ENCODE data around the gene BRD7.
A peak's percentile ranks its signal among the peaks of the same experiment; 100 is the strongest.

BRD7 gene

GRCh38 chr16:50291719-50292565, 76.8 kb downstream of the BRD7 start:
- H2BK5ac ChIP-seq (ENCODE audit: low read length), result no peak overlapping the region
- H2BK15ac ChIP-seq (ENCODE audit: low read length), result peak overlapping the region; percentile 38
- peaks cover 2 to 5% of the 10 kb centered on the region in 2 donors for H3K4me1 ChIP-seq (ENCODE audit: control insufficient read depth in 2 of 2, insufficient read depth in 1 of 2, low read depth in 1 of 2, low read length in 2 of 2)
- WGBS, 2 donors (ENCODE audit: extremely low coverage in 2 of 2, insufficient read length in 2 of 2, insufficient replicate concordance in 1 of 2), result no CpG with 5 or more reads among the region's 26 CpGs
- H3K79me1 ChIP-seq (ENCODE audit: low read depth, low read length), result peaks cover 1% of the 10 kb centered on the region
- H3K4me2 ChIP-seq (ENCODE audit: insufficient read depth, low read length, poor library complexity, severe bottlenecking), result no peak overlapping the region
- no peak overlapping the region for H3K4ac ChIP-seq (ENCODE audit: low read length)
- peak overlapping the region; percentile 43 for H4K8ac ChIP-seq (ENCODE audit: low read depth, low read length)
- no peak overlapping the region for H2AFZ ChIP-seq (ENCODE audit: low read length)
- peak overlapping the region; percentile 64 for H3K18ac ChIP-seq (ENCODE audit: low read length)
- no peaks in the 10 kb centered on the region for H3K9me3 ChIP-seq (replicated peaks in 1 of 2; ENCODE audit: control insufficient read depth in 2 of 2, insufficient read depth in 1 of 2, low read depth in 1 of 2, low read length in 2 of 2)
- no peak overlapping the region for H2BK120ac ChIP-seq (ENCODE audit: low read depth, low read length)
- peak overlapping the region; percentile 85 for H3K23ac ChIP-seq (ENCODE audit: low read depth, low read length, poor library complexity)
- H3K9ac ChIP-seq (ENCODE audit: low read depth, low read length, poor library complexity), result peak overlapping the region; percentile 63
- H3K36me3 ChIP-seq (replicated peaks in 1 of 2; ENCODE audit: control insufficient read depth in 2 of 2, insufficient read depth in 2 of 2, low read length in 2 of 2), result no peaks in the 10 kb centered on the region
- no peak for DNase-seq (ENCODE audit: low spot score)
- peak overlapping the region; percentile 46 for H2AK5ac ChIP-seq (ENCODE audit: low read depth, low read length)
- no peak overlapping the region for H3K27ac ChIP-seq (replicated peaks; ENCODE audit: low read length)
- H2BK12ac ChIP-seq (ENCODE audit: low read length), result no peak overlapping the region
- no peak overlapping the region for H4K91ac ChIP-seq (ENCODE audit: low read depth, low read length, poor library complexity)
- no peak overlapping the region for H3K4me3 ChIP-seq (ENCODE audit: low read length in 2 of 2)
- no peaks in the 10 kb centered on the region for H3K27me3 ChIP-seq (ENCODE audit: control insufficient read depth in 3 of 3, insufficient read depth in 3 of 3, low read depth in 1 of 3, low read length in 3 of 3)
- H3K14ac ChIP-seq (ENCODE audit: low read length), result peak overlapping the region; percentile 97

- H4K8ac ChIP-seq (ENCODE audit: low read depth, low read length), result no peak overlapping the region
- peak overlapping the region; percentile 94 for H3K14ac ChIP-seq (ENCODE audit: low read length)
- no peak overlapping the region for H3K18ac ChIP-seq (ENCODE audit: low read length)
- H2BK5ac ChIP-seq (ENCODE audit: low read length), result peak overlapping the region; percentile 42
- H3K9me3 ChIP-seq (replicated peaks in 1 of 2; ENCODE audit: control insufficient read depth in 2 of 2, insufficient read depth in 1 of 2, low read depth in 1 of 2, low read length in 2 of 2), result peaks cover 0 to 4% of the 10 kb centered on the region in 2 donors
- H4K91ac ChIP-seq (ENCODE audit: low read depth, low read length, poor library complexity), result no peak overlapping the region
- peak overlapping the region; percentile 1 for H3K23ac ChIP-seq (ENCODE audit: low read depth, low read length, poor library complexity)
- no peaks in the 10 kb centered on the region for H3K27me3 ChIP-seq (ENCODE audit: control insufficient read depth in 3 of 3, insufficient read depth in 3 of 3, low read depth in 1 of 3, low read length in 3 of 3)
- no peak overlapping the region for H2BK12ac ChIP-seq (ENCODE audit: low read length)
- H3K4me3 ChIP-seq (ENCODE audit: low read length in 2 of 2), result no peak overlapping the region
- H3K79me1 ChIP-seq (ENCODE audit: low read depth, low read length), result peaks cover 3% of the 10 kb centered on the region
- H3K36me3 ChIP-seq (replicated peaks in 1 of 2; ENCODE audit: control insufficient read depth in 2 of 2, insufficient read depth in 2 of 2, low read length in 2 of 2), result no peaks in the 10 kb centered on the region
- no peak for DNase-seq (ENCODE audit: low spot score)
- H3K4me2 ChIP-seq (ENCODE audit: insufficient read depth, low read length, poor library complexity, severe bottlenecking), result no peak overlapping the region
- no peak overlapping the region for H3K27ac ChIP-seq (replicated peaks; ENCODE audit: low read length)
- WGBS, 2 donors (ENCODE audit: extremely low coverage in 2 of 2, insufficient read length in 2 of 2, insufficient replicate concordance in 1 of 2), result no CpG with 5 or more reads among the region's 6 CpGs
- no peak overlapping the region for H3K4ac ChIP-seq (ENCODE audit: low read length)
- no peak overlapping the region for H2BK15ac ChIP-seq (ENCODE audit: low read length)
- H2AFZ ChIP-seq (ENCODE audit: low read length), result no peak overlapping the region
- H2BK120ac ChIP-seq (ENCODE audit: low read depth, low read length), result no peak overlapping the region
- no peak overlapping the region for H3K9ac ChIP-seq (ENCODE audit: low read depth, low read length, poor library complexity)
- no peak overlapping the region for H2AK5ac ChIP-seq (ENCODE audit: low read depth, low read length)
- H3K4me1 ChIP-seq (ENCODE audit: control insufficient read depth in 2 of 2, insufficient read depth in 1 of 2, low read depth in 1 of 2, low read length in 2 of 2), result peaks cover 2 to 5% of the 10 kb centered on the region in 2 donors
Measured at GRCh38 chr16:50290856-50291255, 77.9 kb downstream of the BRD7 start.

DNA sequence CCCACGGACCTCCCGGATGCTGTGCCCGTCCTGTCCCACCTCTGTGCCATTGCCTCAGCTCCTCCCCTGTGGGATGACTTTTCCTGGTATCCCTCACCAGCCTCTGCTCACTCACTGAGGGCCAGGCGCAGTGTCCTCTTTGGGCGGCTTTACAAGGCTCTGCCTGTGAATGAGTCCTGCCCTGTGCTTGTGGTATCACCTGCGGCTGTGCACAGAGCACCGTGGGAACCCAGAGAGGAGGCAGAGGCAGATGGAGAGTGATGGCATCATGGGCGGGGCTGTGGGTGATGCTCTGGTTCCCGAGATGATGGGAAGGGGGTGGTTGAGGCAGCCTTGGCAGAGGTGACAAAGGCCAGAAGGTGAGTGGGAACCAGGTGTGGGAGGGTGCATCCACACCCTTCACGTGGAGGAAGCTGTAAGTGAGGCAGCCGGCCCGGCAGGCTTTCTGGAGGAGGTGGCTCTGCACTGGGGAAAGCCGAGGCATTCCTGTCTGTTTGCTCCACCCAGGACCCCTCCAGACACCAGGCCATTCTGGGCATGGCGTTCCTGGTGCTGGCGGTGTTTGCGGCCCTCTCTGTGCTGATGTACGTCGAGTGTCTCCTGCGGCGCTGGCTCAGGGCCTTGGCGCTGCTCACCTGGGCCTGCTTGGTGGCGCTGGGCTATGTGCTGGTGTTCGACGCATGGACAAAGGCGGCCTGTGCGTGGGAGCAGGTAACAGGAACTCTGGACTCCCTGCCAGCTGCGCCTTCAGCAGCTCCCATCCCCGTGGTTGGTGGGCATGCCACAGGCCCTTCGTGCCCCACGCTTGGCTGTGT, 78.6 kb downstream of the BRD7 start:
- peak overlapping the region; percentile 32 for H2AK5ac ChIP-seq (ENCODE audit: low read depth, low read length)
- H3K4me3 ChIP-seq (ENCODE audit: low read length in 2 of 2), result no peak overlapping the region
- no peak overlapping the region for H2BK15ac ChIP-seq (ENCODE audit: low read length)
- no peak overlapping the region for H4K8ac ChIP-seq (ENCODE audit: low read depth, low read length)
- H3K27ac ChIP-seq (replicated peaks; ENCODE audit: low read length), result no peak overlapping the region
- H3K4me2 ChIP-seq (ENCODE audit: insufficient read depth, low read length, poor library complexity, severe bottlenecking), result no peak overlapping the region
- no peak for DNase-seq (ENCODE audit: low spot score)
- H3K23ac ChIP-seq (ENCODE audit: low read depth, low read length, poor library complexity), result peak overlapping the region; percentile 1
- H2BK12ac ChIP-seq (ENCODE audit: low read length), result no peak overlapping the region
- peak overlapping the region; percentile 42 for H2BK5ac ChIP-seq (ENCODE audit: low read length)
- peaks cover 0 to 4% of the 10 kb centered on the region in 2 donors for H3K9me3 ChIP-seq (replicated peaks in 1 of 2; ENCODE audit: control insufficient read depth in 2 of 2, insufficient read depth in 1 of 2, low read depth in 1 of 2, low read length in 2 of 2)
- no peak overlapping the region for H2BK120ac ChIP-seq (ENCODE audit: low read depth, low read length)
- peaks cover 0 to 4% (median 0%) of the 10 kb centered on the region in 3 experiments for H3K27me3 ChIP-seq (ENCODE audit: control insufficient read depth in 3 of 3, insufficient read depth in 3 of 3, low read depth in 1 of 3, low read length in 3 of 3)
- peaks cover 2 to 5% of the 10 kb centered on the region in 2 donors for H3K4me1 ChIP-seq (ENCODE audit: control insufficient read depth in 2 of 2, insufficient read depth in 1 of 2, low read depth in 1 of 2, low read length in 2 of 2)
- H2AFZ ChIP-seq (ENCODE audit: low read length), result no peak overlapping the region
- peaks cover 2% of the 10 kb centered on the region for H3K79me1 ChIP-seq (ENCODE audit: low read depth, low read length)
- no peak overlapping the region for H3K4ac ChIP-seq (ENCODE audit: low read length)
- H4K91ac ChIP-seq (ENCODE audit: low read depth, low read length, poor library complexity), result peak overlapping the region; percentile 89
- H3K36me3 ChIP-seq (replicated peaks in 1 of 2; ENCODE audit: control insufficient read depth in 2 of 2, insufficient read depth in 2 of 2, low read length in 2 of 2), result no peaks in the 10 kb centered on the region
- no CpG with 5 or more reads among the region's 30 CpGs for WGBS, 2 donors (ENCODE audit: extremely low coverage in 2 of 2, insufficient read length in 2 of 2, insufficient replicate concordance in 1 of 2)
- peak overlapping the region; percentile 47 for H3K9ac ChIP-seq (ENCODE audit: low read depth, low read length, poor library complexity)
- H3K18ac ChIP-seq (ENCODE audit: low read length), result no peak overlapping the region
- H3K14ac ChIP-seq (ENCODE audit: low read length), result no peak overlapping the region

DNA sequence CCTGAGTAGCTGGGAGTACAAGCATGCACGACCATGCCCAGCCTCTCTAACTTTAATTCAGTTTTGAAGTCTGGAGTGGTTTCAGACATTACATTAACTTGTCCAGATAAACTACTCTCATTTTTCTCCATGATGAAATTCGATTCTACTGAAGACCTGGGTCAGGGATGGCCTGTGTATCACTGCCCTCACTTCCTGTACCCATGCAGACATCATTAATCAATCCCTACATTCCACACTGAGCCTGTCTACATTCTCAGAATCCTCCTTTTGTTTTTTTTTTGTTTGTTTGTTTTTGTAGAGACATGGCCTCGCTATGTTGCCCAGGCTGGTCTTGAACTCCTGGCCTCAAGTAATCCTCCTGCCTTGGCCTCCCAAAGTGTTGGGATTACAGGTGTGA, 79.9 kb downstream of the BRD7 start:
- Histone ChIP-seq H3K36me3 (replicated peaks in 1 of 2; ENCODE audit: control insufficient read depth in 2 of 2, insufficient read depth in 2 of 2, low read length in 2 of 2) (no peaks in the 10 kb centered on the region), H3K4ac (ENCODE audit: low read length) (no peak overlapping the region), H2AK5ac (ENCODE audit: low read depth, low read length) (no peak overlapping the region), H3K27ac (replicated peaks; ENCODE audit: low read length) (no peak overlapping the region), H3K9me3 (replicated peaks in 1 of 2; ENCODE audit: control insufficient read depth in 2 of 2, insufficient read depth in 1 of 2, low read depth in 1 of 2, low read length in 2 of 2) (peaks cover 0 to 4% of the 10 kb centered on the region in 2 donors), H4K91ac (ENCODE audit: low read depth, low read length, poor library complexity) (no peak overlapping the region), H3K9ac (ENCODE audit: low read depth, low read length, poor library complexity) (no peak overlapping the region), H2AFZ (ENCODE audit: low read length) (no peak overlapping the region), H3K4me3 (ENCODE audit: low read length in 2 of 2) (no peak overlapping the region), H2BK12ac (ENCODE audit: low read length) (no peak overlapping the region), H3K4me2 (ENCODE audit: insufficient read depth, low read length, poor library complexity, severe bottlenecking) (no peak overlapping the region), H3K14ac (ENCODE audit: low read length) (no peak overlapping the region), H3K4me1 (ENCODE audit: control insufficient read depth in 2 of 2, insufficient read depth in 1 of 2, low read depth in 1 of 2, low read length in 2 of 2) (peaks cover 2 to 5% of the 10 kb centered on the region in 2 donors), H3K79me1 (ENCODE audit: low read depth, low read length) (peaks cover 2% of the 10 kb centered on the region), H2BK15ac (ENCODE audit: low read length) (no peak overlapping the region), H2BK5ac (ENCODE audit: low read length) (no peak overlapping the region), H3K27me3 (ENCODE audit: control insufficient read depth in 3 of 3, insufficient read depth in 3 of 3, low read depth in 1 of 3, low read length in 3 of 3) (peaks cover 0 to 6% (median 0%) of the 10 kb centered on the region in 3 experiments), H4K8ac (ENCODE audit: low read depth, low read length) (no peak overlapping the region), H3K23ac (ENCODE audit: low read depth, low read length, poor library complexity) (no peak overlapping the region), H2BK120ac (ENCODE audit: low read depth, low read length) (no peak overlapping the region), H3K18ac (ENCODE audit: low read length) (no peak overlapping the region)
- no CpG with 5 or more reads among the region's 3 CpGs for WGBS, 2 donors (ENCODE audit: extremely low coverage in 2 of 2, insufficient read length in 2 of 2, insufficient replicate concordance in 1 of 2)
- no peak for DNase-seq (ENCODE audit: low spot score)
